ENCODE results near the gene IGFBP1.
"Not testable (repeated sequence)": the region's sequence is repeated elsewhere in the genome, so short reads cannot be mapped to it uniquely, and the experiment has no call there.

Gene IGFBP1

DNA sequence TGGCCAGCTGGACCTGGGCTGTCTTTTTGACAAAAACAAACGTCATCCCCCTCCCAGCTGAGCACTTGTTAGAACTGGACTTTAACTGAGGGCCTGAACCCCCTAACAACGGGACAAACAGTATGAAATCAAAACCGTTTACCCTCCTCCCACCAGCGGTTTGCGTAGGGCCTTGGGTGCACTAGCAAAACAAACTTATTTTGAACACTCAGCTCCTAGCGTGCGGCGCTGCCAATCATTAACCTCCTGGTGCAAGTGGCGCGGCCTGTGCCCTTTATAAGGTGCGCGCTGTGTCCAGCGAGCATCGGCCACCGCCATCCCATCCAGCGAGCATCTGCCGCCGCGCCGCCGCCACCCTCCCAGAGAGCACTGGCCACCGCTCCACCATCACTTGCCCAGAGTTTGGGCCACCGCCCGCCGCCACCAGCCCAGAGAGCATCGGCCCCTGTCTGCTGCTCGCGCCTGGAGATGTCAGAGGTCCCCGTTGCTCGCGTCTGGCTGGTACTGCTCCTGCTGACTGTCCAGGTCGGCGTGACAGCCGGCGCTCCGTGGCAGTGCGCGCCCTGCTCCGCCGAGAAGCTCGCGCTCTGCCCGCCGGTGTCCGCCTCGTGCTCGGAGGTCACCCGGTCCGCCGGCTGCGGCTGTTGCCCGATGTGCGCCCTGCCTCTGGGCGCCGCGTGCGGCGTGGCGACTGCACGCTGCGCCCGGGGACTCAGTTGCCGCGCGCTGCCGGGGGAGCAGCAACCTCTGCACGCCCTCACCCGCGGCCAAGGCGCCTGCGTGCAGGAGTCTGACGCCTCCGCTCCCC lies at the start of gene IGFBP1:
Gene IGFBP1 (plus strand): TSS at position 304 of the 808 bp plus-strand sequence. CDS start 165 bp downstream, at position 469.
- peak; percentile 60 for DNase-seq (ENCODE audit: low read depth, low spot score)

- not testable (repeated sequence) for DNase-seq (ENCODE audit: low read depth, low spot score)
These were observed 49.4 kb upstream of the IGFBP1 start for GRCh38 chr7:45838852-45839251.

- not testable (repeated sequence) for DNase-seq (ENCODE audit: low read depth, low spot score)
These were observed 46.2 kb upstream of the IGFBP1 start for GRCh38 chr7:45841926-45842717.

- not testable (repeated sequence) for DNase-seq (ENCODE audit: low read depth, low spot score)
These were observed 41.8 kb upstream of the IGFBP1 start for GRCh38 chr7:45846536-45846935.

- not testable (repeated sequence) for DNase-seq (ENCODE audit: low read depth, low spot score)
These were observed 39.6 kb upstream of the IGFBP1 start for GRCh38 chr7:45848734-45849133.

DNA sequence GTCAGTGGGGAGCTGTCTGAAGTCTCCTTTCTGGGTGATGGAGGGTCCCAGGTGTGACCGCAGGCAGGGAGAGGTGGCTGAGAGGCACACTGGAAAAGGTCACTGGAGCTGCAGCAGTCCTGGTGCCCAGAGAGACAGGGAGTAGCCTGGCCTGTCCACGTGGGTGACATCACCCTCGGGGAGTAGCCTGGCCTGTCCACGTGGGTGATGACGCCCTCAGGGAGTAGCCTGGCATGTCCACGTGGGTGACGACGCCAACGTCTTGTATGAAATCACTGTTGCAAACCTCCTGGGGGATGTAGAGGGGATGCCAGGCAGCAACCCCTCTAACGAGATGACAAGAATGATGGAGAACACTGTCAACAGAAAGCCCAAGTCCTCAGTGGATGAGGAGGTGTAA lies 35.3 kb upstream of the IGFBP1 start:
- DNase-seq (ENCODE audit: low read depth, low spot score) = not testable (repeated sequence)

GRCh38 chr7:45853491-45853890 lies 34.8 kb upstream of the IGFBP1 start:
- not testable (repeated sequence) for DNase-seq (ENCODE audit: low read depth, low spot score)

DNA sequence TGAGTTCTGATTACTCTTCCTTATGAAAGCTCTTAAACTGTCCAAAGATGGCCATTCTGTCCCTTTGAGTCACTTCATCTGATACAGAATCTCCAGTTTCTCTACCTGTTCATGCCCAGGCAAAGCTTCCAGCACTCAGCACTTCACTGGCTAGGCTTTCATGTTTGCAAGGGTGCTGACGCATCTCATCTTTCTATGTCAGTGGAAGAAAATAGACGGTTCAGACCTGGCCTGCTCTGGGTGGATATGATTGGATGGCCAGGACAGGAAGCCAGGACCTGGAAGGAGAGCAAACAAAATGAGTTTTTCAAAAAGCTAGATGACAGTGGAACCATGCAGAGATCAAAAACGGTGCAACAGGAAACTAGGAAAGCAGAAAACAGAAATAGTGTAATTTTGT lies 32.6 kb upstream of the IGFBP1 start:
- DNase-seq (ENCODE audit: low read depth, low spot score) = not testable (repeated sequence)

DNA sequence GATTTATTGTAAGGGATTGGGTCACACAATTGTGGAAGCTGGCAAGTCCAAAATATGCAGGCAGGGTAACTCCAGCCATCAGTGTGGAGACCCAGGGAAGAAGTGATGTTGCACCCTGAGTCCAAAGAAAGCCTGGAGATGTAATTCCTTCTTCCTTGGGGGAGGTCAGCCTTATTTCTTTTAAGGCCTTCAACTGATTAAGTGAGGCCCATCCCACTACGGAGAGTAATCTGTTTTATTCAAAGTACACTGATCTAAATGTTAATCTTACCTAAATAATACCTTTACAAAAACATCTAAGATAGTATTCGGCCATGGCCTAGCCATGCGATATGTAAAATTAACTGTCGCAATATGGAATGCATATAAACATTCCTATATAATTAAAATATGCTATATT lies 31.4 kb upstream of the IGFBP1 start:
- not testable (repeated sequence) for DNase-seq (ENCODE audit: low read depth, low spot score)

GRCh38 chr7:45863715-45864114 lies 24.6 kb upstream of the IGFBP1 start:
- DNase-seq (ENCODE audit: low read depth, low spot score) = no peak

GRCh38 chr7:45865594-45866410 lies 22.5 kb upstream of the IGFBP1 start:
- no peak for DNase-seq (ENCODE audit: low read depth, low spot score)

DNA sequence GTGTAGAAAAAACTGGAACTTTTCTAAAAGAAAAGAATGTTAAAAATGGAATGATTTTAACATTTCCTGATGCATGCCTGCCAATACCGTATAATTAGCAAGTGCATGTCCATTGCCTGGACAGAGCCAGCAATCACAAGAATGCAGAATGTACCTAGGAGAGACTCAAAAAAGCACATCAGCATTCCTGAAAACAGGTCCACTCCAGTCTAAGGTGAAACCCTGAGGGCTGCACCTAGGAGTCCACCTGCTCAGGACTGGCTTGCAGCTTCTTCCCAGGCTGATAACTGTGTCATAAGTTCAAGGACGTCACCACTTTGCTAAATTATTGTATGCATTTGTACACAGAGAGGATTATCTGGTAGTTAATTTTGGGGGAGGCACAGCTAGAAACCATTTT lies 20.8 kb upstream of the IGFBP1 start:
- DNase-seq (ENCODE audit: low read depth, low spot score) = no peak

DNA sequence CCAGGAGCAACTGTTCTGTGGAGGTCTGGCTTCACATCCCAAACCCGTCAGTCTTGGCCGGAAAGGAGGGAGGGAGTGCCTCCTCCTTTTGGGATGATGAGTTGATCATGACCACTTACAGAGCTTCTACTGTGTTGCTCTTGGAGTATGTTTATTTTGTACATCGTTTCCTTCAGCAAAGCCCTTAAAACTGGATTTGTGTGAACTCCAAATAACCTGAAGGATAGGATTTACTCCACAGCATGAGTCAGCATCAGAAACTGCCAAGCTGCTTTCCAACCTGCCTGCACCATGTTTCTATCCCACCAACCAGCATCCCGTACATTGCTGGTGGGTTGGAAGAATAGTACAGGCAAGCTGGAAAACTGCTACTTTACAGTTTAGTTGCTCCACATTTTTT lies 18.9 kb upstream of the IGFBP1 start:
- DNase-seq (ENCODE audit: low read depth, low spot score) = no peak

GRCh38 chr7:45872116-45873034 lies 15.9 kb upstream of the IGFBP1 start:
- no peak for DNase-seq (ENCODE audit: low read depth, low spot score)

GRCh38 chr7:45873035-45873354 lies 15.3 kb upstream of the IGFBP1 start, which contains the start of gene CCDC201:
Gene CCDC201 (minus strand): TSS chr7:45873082. CDS start chr7:45873007, 75 bp downstream.
- no peak for DNase-seq (ENCODE audit: low read depth, low spot score)

GRCh38 chr7:45873355-45873754 lies 14.9 kb upstream of the IGFBP1 start:
- DNase-seq (ENCODE audit: low read depth, low spot score) = no peak

DNA sequence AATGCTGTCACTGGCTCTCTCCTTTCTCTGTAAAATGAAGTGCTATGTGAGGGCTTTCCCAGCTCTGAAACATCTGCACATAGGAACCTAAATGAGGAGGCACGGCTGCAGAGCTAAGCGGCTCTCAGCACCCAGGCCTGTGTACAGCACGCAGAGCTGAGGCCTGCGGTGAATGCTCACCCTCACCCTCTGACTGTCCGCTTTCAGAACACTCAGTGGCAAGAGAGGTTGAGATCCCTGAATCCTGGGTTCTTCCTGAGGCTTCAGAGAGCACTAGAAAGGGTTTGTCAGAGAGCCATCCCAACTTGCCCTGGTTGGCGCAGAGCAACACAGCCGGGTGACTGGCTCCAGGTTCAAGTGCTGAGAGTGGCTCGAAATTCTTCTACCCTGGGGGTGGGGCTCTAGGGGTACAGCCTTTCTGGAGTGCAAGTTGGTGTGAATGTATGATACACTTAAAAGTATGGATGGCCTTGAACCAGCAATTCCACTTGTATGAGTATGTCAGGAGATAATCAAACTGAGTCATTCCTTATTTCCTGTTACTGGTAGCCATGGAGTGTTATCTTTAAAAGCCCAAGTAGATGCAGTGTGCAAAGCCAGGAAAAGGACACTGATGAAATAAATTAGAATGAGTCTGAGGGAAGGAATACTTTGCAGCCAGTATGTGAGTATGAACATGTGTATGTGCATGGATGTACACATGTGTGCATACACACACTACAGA lies 13.7 kb upstream of the IGFBP1 start:
- peak; percentile 42 for DNase-seq (ENCODE audit: low read depth, low spot score)

DNA sequence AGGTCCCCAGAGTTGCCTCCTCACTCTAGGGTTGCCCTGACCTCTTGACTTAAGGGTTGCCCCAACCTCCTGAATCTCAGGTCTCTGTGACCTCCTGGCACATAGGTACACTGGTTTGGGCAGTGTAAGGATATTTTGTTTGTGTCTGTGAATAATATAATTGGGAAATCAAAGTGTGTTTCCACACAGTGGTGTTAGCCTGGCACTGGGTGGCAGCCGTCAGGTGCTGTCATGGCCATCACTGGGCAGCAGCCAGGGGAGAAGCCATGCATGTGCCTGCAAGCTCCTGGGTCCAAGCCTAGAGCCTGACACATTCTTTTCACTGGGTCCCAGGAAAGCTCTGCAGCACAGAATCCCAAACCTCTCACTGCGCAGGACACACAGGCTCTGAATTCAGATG lies 11.8 kb upstream of the IGFBP1 start:
- DNase-seq (ENCODE audit: low read depth, low spot score) = no peak

DNA sequence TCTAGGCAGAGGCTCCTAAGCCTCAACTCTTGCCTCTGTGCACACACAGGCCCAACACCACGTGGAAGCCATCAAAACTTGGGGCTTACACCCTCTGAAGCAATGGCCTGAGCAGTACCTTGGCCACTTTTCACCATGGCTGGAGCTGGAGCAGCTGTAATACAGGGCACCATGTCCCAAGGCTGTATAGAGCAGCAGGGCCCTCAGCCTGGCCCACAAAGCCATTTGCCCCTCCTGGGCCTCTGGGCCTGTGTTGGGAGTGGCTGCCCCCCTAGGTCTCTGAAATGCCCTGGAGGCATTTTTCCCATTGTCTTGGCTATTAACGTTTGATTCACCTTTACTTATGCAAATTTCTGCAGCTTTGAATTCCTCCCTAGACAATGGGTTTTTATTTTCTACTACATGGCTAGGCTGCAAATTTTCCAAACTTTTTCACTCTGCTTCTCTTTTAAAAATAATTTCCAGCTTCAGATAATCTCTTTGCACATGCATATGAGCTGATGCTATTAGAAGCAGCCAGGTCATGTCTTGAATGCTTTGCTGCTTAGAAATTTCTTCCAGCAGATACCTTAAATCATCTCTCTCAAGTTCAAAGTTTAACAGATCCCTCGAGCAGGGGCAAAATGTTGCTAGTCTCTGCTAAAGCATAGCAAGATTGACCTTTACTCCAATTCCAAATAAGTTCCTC lies 9.7 kb upstream of the IGFBP1 start:
- no peak for DNase-seq (ENCODE audit: low read depth, low spot score)
